ENCODE data around the gene PPP2R1A.
A peak's percentile ranks its signal among the peaks of the same experiment; 100 is the strongest.

The PPP2R1A gene

GRCh38 chr19:52196256-52196967 lies 6.6 kb downstream of the PPP2R1A start:
- CTCF ChIA-PET: interaction anchor here (0.6 to 0.8 kb wide), 4 partner anchors 17 to 68 kb away, joined by 3 to 4 read pairs (median 4); no protein-coding TSS in a partner anchor
- no peak overlapping the region for H3K4me3 ChIP-seq (ENCODE audit: low read depth, low read length)
- peaks cover 6% of the 10 kb centered on the region; the same call in 1 of the 2 replicates for H3K4me1 ChIP-seq (ENCODE audit: control insufficient read depth, insufficient read depth, low read length)
- peaks cover 44 to 90% of the 10 kb centered on the region in 2 experiments for H3K36me3 ChIP-seq (ENCODE audit: control insufficient read depth in 2 of 2, insufficient read depth in 1 of 2, low read length in 2 of 2)
- no peak overlapping the region for H3K27ac ChIP-seq (ENCODE audit: extremely low read depth, low read depth, low read length)
- POLR2A ChIA-PET: no interaction called here
- H3K9me3 ChIP-seq (ENCODE audit: control insufficient read depth, insufficient read depth, low read depth, low read length): no peaks in the 10 kb centered on the region
- TF ChIP-seq ZNF211 (tag by site-specific recombination; IDR thresholded peaks at IDR 0.05; ENCODE audit: low read depth) (no peak), ZNF670 (tag by site-specific recombination; IDR thresholded peaks at IDR 0.05; ENCODE audit: low read depth) (no peak), ZNF133 (tag by site-specific recombination; IDR thresholded peaks at IDR 0.05) (peak; percentile 52; the same call in 1 of the 2 replicates)

GRCh38 chr19:52197964-52198363 lies 8.1 kb downstream of the PPP2R1A start:
- ChIA-PET POLR2A (interaction anchor here (0.5 to 4.4 kb wide), 2 partner anchors 9 to 16 kb away, joined by 4 to 25 read pairs; partner anchors contain the start of gene PPP2R1A), CTCF (interaction anchor here (1.8 kb wide), 1 partner anchor 59 kb away, joined by 8 read pairs; the partner anchor contains the start of gene ZNF616)
- TF ChIP-seq ZNF560 (tag by site-specific recombination; IDR thresholded peaks at IDR 0.05; ENCODE audit: borderline replicate concordance): no peak
- no peak for TF ChIP-seq ZNF19 (tag by site-specific recombination; IDR thresholded peaks at IDR 0.05; ENCODE audit: low read depth)
- TF ChIP-seq SCRT1 (tag by site-specific recombination; IDR thresholded peaks at IDR 0.05; ENCODE audit: borderline replicate concordance): no peak
- Histone ChIP-seq H3K27ac (ENCODE audit: extremely low read depth, low read depth, low read length) (no peak overlapping the region), H3K4me1 (ENCODE audit: control insufficient read depth, insufficient read depth, low read length) (no peaks in the 10 kb centered on the region), H3K4me3 (ENCODE audit: low read depth, low read length) (no peak overlapping the region), H3K36me3 (ENCODE audit: control insufficient read depth in 2 of 2, insufficient read depth in 1 of 2, low read length in 2 of 2) (peaks cover 50 to 95% of the 10 kb centered on the region in 2 experiments), H3K9me3 (ENCODE audit: control insufficient read depth, insufficient read depth, low read depth, low read length) (no peaks in the 10 kb centered on the region)

DNA sequence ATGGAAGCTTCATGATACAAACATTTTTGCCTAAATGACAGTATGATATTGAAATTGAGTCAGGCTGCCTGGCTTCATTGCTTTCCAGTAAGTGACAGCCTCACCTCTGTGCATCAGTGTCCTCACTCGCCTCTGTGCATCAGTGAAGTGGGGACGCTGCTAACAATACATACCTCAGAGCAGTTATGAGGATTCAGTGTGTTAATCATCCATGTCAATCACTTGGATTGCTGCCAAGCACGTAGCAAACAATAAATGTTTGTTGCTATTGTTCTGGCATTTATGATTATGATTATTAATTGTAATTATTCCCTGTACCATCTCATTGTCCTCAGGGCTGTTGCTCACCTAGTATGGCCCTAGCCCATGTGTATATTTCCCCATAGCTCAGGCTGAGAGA lies 8.8 kb downstream of the PPP2R1A start:
- POLR2A ChIA-PET: interaction anchor here (4.4 kb wide), 1 partner anchor 10 kb away, joined by 25 read pairs; the partner anchor contains the start of gene PPP2R1A
- Histone ChIP-seq H3K36me3 (ENCODE audit: control insufficient read depth in 2 of 2, insufficient read depth in 1 of 2, low read length in 2 of 2) (peaks cover 50 to 95% of the 10 kb centered on the region in 2 experiments), H3K9me3 (ENCODE audit: control insufficient read depth, insufficient read depth, low read depth, low read length) (no peaks in the 10 kb centered on the region), H3K27ac (ENCODE audit: extremely low read depth, low read depth, low read length) (no peak overlapping the region), H3K4me3 (ENCODE audit: low read depth, low read length) (no peak overlapping the region), H3K4me1 (ENCODE audit: control insufficient read depth, insufficient read depth, low read length) (no peaks in the 10 kb centered on the region)
- CTCF ChIA-PET: interaction anchor here (1.8 kb wide), 1 partner anchor 60 kb away, joined by 8 read pairs; the partner anchor contains the start of gene ZNF616
- no peak for TF ChIP-seq ZNF548 (tag by site-specific recombination; IDR thresholded peaks at IDR 0.05)
- no peak for TF ChIP-seq ZNF664 (tag by site-specific recombination; IDR thresholded peaks at IDR 0.05)
- no peak for TF ChIP-seq ZBTB49 (tag by site-specific recombination; IDR thresholded peaks at IDR 0.05; ENCODE audit: low read depth)
- TF ChIP-seq, protein P1, sequence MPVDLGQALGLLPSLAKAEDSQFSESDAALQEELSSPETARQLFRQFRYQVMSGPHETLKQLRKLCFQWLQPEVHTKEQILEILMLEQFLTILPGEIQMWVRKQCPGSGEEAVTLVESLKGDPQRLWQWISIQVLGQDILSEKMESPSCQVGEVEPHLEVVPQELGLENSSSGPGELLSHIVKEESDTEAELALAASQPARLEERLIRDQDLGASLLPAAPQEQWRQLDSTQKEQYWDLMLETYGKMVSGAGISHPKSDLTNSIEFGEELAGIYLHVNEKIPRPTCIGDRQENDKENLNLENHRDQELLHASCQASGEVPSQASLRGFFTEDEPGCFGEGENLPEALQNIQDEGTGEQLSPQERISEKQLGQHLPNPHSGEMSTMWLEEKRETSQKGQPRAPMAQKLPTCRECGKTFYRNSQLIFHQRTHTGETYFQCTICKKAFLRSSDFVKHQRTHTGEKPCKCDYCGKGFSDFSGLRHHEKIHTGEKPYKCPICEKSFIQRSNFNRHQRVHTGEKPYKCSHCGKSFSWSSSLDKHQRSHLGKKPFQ (tag by site-specific recombination; IDR thresholded peaks at IDR 0.05): no peak
- TF ChIP-seq, protein P2, sequence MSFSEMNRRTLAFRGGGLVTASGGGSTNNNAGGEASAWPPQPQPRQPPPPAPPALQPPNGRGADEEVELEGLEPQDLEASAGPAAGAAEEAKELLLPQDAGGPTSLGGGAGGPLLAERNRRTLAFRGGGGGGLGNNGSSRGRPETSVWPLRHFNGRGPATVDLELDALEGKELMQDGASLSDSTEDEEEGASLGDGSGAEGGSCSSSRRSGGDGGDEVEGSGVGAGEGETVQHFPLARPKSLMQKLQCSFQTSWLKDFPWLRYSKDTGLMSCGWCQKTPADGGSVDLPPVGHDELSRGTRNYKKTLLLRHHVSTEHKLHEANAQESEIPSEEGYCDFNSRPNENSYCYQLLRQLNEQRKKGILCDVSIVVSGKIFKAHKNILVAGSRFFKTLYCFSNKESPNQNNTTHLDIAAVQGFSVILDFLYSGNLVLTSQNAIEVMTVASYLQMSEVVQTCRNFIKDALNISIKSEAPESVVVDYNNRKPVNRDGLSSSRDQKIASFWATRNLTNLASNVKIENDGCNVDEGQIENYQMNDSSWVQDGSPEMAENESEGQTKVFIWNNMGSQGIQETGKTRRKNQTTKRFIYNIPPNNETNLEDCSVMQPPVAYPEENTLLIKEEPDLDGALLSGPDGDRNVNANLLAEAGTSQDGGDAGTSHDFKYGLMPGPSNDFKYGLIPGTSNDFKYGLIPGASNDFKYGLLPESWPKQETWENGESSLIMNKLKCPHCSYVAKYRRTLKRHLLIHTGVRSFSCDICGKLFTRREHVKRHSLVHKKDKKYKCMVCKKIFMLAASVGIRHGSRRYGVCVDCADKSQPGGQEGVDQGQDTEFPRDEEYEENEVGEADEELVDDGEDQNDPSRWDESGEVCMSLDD (tag by site-specific recombination; IDR thresholded peaks at IDR 0.05): no peak
- no peak for TF ChIP-seq ZNF221 (tag by site-specific recombination; IDR thresholded peaks at IDR 0.05; ENCODE audit: borderline replicate concordance)
- no peak for TF ChIP-seq ZNF76 (tag by site-specific recombination; IDR thresholded peaks at IDR 0.05; ENCODE audit: borderline replicate concordance, low read depth)
- no peak for TF ChIP-seq ZFP3 (tag by site-specific recombination; IDR thresholded peaks at IDR 0.05; ENCODE audit: low read depth)
- no peak for TF ChIP-seq PRDM10 (tag by site-specific recombination; IDR thresholded peaks at IDR 0.05)
- no peak for TF ChIP-seq ZNF37A (tag by site-specific recombination; IDR thresholded peaks at IDR 0.05)
